Natural killer cell (primary cell): ENCODE data around the gene IFNA13. TPM values are rescaled to one million over a fixed set of nuclear protein-coding genes. Genes with fewer than 3 reads are reported as not detected.
"Not testable (repeated sequence)": the region's sequence is repeated elsewhere in the genome, so short reads cannot be mapped to it uniquely, and the experiment has no call there.

Experiments
- ATAC-seq, 3 donors: fragments of 150-1000 bp in 2 of 3; fragments of 200-7000 bp in 1 of 3; cut with Tn5 transposase; 1 replicate in 1 of 3; 2 replicates in 2 of 3; pipeline ENCODE4 v1.10.0; 2021; ENCODE audit warnings: mild to moderate bottlenecking in 2 of 3, moderate library complexity in 2 of 3
- DNase-seq, 2 donors: peaks; one replicate each; pipeline versions ENCODE4 v3.0.0 to v3.0.0-alpha.2; 2013 to 2021; ENCODE audit warnings: mixed read lengths in 1 of 2
- H3K27ac ChIP-seq: one replicate; pipeline ENCODE4 v1.5.1; 2013; ENCODE audit warnings: mild to moderate bottlenecking, low read length
- H3K27me3 ChIP-seq: one replicate; pipeline ENCODE4 v1.6.1; 2013; ENCODE audit warnings: low read length; ENCODE audit not compliant: control insufficient read depth, insufficient read depth
- H3K36me3 ChIP-seq: one replicate; pipeline ENCODE4 v1.6.1; 2013; ENCODE audit warnings: low read length; ENCODE audit not compliant: control insufficient read depth, insufficient read depth
- H3K4me1 ChIP-seq: one replicate; pipeline ENCODE4 v1.6.1; 2013; ENCODE audit warnings: low read length; ENCODE audit not compliant: control insufficient read depth, insufficient read depth
- H3K4me3 ChIP-seq: one replicate; pipeline ENCODE4 v1.5.1; 2013; ENCODE audit warnings: low read length
- H3K9me3 ChIP-seq: one replicate; pipeline ENCODE4 v1.6.1; 2013; ENCODE audit warnings: low read length; ENCODE audit not compliant: control insufficient read depth, insufficient read depth
- H3K27ac Mint-ChIP-seq, 2 donors: one replicate each; pipeline ENCODE4 v1.8.0; 2022; ENCODE audit warnings: mild to moderate bottlenecking in 2 of 2, mixed read lengths in 2 of 2, moderate library complexity in 1 of 2
- H3K27me3 Mint-ChIP-seq, 2 donors: one replicate each; pipeline ENCODE4 v1.8.0; 2022; ENCODE audit warnings: low read depth in 2 of 2, mixed read lengths in 2 of 2
- H3K36me3 Mint-ChIP-seq: one replicate; pipeline ENCODE4 v1.8.0; 2022; ENCODE audit warnings: mixed read lengths
- H3K4me1 Mint-ChIP-seq, 2 donors: one replicate each; pipeline ENCODE4 v1.8.0; 2022; ENCODE audit warnings: mixed read lengths in 2 of 2
- H3K4me3 Mint-ChIP-seq: one replicate; pipeline ENCODE4 v1.8.0; 2022; ENCODE audit warnings: mild to moderate bottlenecking, moderate library complexity, mixed read lengths
- H3K9me3 Mint-ChIP-seq, 2 donors: one replicate each; pipeline ENCODE4 v1.8.0; 2022; ENCODE audit warnings: mixed read lengths in 2 of 2
- WGBS: methylation state at CpG from one replicate; pipeline ENCODE4 v1.1.7; 2013; ENCODE audit warnings: missing lambda C conversion rate; ENCODE audit not compliant: insufficient coverage; 5-methylcytosine and 5-hydroxymethylcytosine counted together
- intact Hi-C: fragments of 100-400 bp; cut with micrococcal nuclease; formaldehyde crosslinking; loops from one replicate; pipeline ENCODE4 v1.14.2; 2022
- total RNA-seq, 4 donors: library from RNA; stranded (reverse); fragments of 120-200 nt in 1 of 4; gene quantifications; one replicate each; pipeline versions ENCODE4 v1.2.3 to v1.2.4, GENCODE V29; 2013 to 2022
- TF ChIP-seq, protein P1 (sequence below): fragments of 200-600 bp; IDR thresholded peaks from one replicate; pipeline ENCODE4 v1.8.0; 2022; ENCODE audit warnings: antibody characterized with exemption

Gene IFNA13
- total RNA-seq, 3 donors from 2014 or later (not counting 1 experiment from before 2014, with no cell fraction given), result not detected

DNA sequence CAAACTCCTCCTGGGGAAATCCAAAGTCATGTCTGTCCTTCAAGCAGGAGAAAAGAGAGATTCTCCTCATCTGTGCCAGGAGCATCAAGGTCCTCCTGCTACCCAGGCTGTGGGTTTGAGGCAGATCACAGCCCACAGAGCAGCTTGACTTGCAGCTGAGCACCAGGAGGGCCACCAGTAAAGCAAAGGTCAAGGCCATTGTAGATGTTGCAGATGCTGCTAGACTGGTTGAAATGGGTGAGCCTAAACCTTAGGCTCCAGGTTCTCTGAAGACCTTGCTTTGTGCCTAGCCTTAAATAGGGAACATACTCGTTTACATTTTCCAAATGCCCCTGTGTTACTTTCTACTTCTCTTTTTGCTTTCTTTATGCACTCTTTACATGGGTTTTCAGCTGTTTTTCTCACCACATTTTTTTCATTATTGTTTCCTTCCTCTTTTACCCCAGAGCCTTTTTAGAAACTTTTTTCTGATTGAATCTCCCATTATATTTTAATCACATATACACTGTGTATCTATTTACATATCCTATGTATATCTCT lies 17.3 kb upstream of the IFNA13 start, which contains the start of gene IFNA2:
Gene IFNA2 (minus strand): TSS at position 268 of the 540 bp plus-strand sequence. CDS start 69 bp downstream, at position 199.
- Mint-ChIP-seq H3K9me3 (no peaks in the 10 kb centered on the region), H3K27me3 (peaks cover 32 to 35% of the 10 kb centered on the region in 2 donors), H3K4me1 (peaks cover 5 to 15% of the 10 kb centered on the region in 2 donors), H3K27ac (no peak within 1 kb of the TSS), H3K36me3 (no peaks in the 10 kb centered on the region), H3K4me3 (no peak within 1 kb of the TSS)
- H3K4me3 ChIP-seq, result no peak within 1 kb of the TSS
- DNase-seq, result no peak
- peak in 1 of 3 donors; percentile 24 for ATAC-seq
- H3K4me1 ChIP-seq, result peaks cover 9% of the 10 kb centered on the region
- no peaks in the 10 kb centered on the region for H3K9me3 ChIP-seq
- WGBS, result 4% methylated on average over 1 of the region's 1 CpG
- TF ChIP-seq, protein P1, sequence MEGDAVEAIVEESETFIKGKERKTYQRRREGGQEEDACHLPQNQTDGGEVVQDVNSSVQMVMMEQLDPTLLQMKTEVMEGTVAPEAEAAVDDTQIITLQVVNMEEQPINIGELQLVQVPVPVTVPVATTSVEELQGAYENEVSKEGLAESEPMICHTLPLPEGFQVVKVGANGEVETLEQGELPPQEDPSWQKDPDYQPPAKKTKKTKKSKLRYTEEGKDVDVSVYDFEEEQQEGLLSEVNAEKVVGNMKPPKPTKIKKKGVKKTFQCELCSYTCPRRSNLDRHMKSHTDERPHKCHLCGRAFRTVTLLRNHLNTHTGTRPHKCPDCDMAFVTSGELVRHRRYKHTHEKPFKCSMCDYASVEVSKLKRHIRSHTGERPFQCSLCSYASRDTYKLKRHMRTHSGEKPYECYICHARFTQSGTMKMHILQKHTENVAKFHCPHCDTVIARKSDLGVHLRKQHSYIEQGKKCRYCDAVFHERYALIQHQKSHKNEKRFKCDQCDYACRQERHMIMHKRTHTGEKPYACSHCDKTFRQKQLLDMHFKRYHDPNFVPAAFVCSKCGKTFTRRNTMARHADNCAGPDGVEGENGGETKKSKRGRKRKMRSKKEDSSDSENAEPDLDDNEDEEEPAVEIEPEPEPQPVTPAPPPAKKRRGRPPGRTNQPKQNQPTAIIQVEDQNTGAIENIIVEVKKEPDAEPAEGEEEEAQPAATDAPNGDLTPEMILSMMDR, result no peak
- no peaks in the 10 kb centered on the region for H3K36me3 ChIP-seq
- no peak within 1 kb of the TSS for H3K27ac ChIP-seq
- intact Hi-C loops, result no loop called here
- peaks cover 20% of the 10 kb centered on the region for H3K27me3 ChIP-seq

DNA sequence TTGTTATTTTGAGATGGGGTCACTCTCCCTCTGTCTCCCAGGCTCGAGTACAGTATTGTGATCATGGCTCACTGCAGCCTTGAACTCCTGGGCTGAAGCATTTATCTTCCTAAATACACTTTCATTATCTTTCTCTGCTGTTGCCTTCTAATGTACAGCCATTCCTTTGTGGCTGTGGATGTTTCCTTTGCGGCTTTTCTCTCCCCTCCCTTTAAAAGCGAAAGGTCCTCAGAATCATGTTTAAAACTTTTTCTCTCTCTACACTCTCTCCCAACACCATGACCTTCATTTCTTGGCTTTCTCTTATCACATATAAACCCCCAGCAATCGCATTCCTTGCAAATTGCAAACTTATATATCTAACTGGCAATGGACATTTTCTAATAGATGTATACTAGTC lies 15.8 kb upstream of the IFNA13 start:
- peaks cover 30 to 35% of the 10 kb centered on the region in 2 donors for H3K27me3 Mint-ChIP-seq
- Histone ChIP-seq H3K27ac (no peak overlapping the region), H3K4me3 (no peak overlapping the region), H3K27me3 (peaks cover 14% of the 10 kb centered on the region), H3K9me3 (no peaks in the 10 kb centered on the region), H3K36me3 (no peaks in the 10 kb centered on the region), H3K4me1 (peaks cover 9% of the 10 kb centered on the region)
- WGBS, result 61% methylated on average over 3 of the region's 4 CpGs
- intact Hi-C loops, result no loop called here
- no peaks in the 10 kb centered on the region for H3K9me3 Mint-ChIP-seq
- H3K4me3 Mint-ChIP-seq, result no peak overlapping the region
- no peak for DNase-seq
- TF ChIP-seq, protein P1, result no peak
- H3K4me1 Mint-ChIP-seq, result peaks cover 5 to 15% of the 10 kb centered on the region in 2 donors
- H3K27ac Mint-ChIP-seq, result no peak overlapping the region
- H3K36me3 Mint-ChIP-seq, result no peaks in the 10 kb centered on the region
- ATAC-seq, result no peak

DNA sequence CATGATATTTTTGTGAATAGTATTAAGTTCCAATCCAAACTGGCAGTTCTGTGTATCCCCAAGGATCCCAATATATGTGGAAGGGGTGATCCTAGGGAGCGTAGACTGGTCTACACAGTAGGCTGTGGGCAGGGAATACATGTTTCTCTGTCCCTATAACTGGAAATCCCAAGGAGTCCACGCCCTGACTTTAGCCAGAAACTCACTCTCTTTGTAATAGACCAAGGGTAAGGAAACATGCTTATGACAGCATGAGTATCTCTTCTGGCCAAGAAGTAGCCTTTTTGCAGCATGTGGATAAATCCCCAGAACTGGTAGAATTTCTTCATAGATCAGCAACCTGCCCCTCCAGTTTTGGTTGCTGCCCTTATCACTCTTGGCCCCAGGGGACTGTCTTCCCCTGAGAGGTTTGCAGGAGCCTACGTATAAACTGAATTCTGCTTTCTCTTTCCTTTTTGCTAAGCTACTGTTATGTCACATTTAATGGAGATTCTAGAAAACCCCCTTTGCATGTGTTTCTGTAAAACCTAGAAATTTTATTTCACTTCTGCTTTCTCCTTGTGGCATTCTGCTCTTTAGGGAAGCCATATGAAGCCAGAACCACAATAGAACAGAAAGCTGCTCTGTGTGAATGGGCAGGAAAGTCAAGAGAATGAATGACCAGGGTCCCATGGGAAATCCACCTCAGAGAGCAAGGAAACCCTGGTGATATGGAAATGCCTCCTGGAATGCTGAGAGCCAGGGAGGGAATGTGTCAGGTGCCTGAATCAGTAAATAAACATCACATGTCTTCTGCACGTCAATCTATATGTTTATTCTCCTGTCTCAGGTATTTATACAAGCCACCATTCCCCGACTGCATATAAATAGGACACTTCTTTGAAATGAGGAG lies 13.8 kb upstream of the IFNA13 start:
- Histone ChIP-seq H3K27ac (no peak overlapping the region), H3K4me3 (no peak overlapping the region), H3K4me1 (peaks cover 9% of the 10 kb centered on the region), H3K36me3 (no peaks in the 10 kb centered on the region), H3K9me3 (no peaks in the 10 kb centered on the region), H3K27me3 (peaks cover 9% of the 10 kb centered on the region)
- no peak overlapping the region for H3K4me3 Mint-ChIP-seq
- peaks cover 5 to 15% of the 10 kb centered on the region in 2 donors for H3K4me1 Mint-ChIP-seq
- ATAC-seq, result peak; percentile 89 to 96 (median 93)
- peak in 1 of 2 donors; percentile 45 for DNase-seq
- H3K9me3 Mint-ChIP-seq, result no peaks in the 10 kb centered on the region
- TF ChIP-seq, protein P1, result no peak
- H3K36me3 Mint-ChIP-seq, result no peaks in the 10 kb centered on the region
- peaks cover 26 to 44% of the 10 kb centered on the region in 2 donors for H3K27me3 Mint-ChIP-seq
- intact Hi-C loops, result no loop called here
- H3K27ac Mint-ChIP-seq, result peak overlapping the region in 1 of 2 donors; percentile 21
- 56% methylated on average over 5 of the region's 5 CpGs for WGBS

DNA sequence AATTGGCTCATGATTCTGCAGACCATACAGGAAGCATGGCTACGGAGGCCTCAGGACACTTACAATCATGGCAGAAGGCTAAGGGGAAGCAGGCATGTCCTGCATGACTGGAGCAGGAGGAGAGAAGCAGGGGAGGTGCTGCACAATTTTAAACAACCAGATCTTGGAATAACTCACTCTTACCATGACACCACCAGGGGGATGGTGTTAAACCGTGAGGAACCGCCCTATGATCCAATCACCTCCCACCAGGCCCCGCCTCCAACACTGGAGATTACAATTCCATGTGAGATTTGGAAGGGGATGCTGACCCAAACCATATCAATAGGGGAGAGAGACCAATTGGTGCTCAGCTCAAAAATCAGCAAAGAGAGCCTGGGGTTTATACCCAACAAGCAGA lies 3.6 kb upstream of the IFNA13 start:
- H3K36me3 Mint-ChIP-seq, H3K27ac ChIP-seq, ATAC-seq, H3K36me3 ChIP-seq, H3K4me3 Mint-ChIP-seq, H3K4me1 Mint-ChIP-seq, H3K9me3 Mint-ChIP-seq, H3K27me3 ChIP-seq, H3K9me3 ChIP-seq, intact Hi-C loops, H3K4me3 ChIP-seq, H3K27ac Mint-ChIP-seq, DNase-seq, H3K4me1 ChIP-seq: not testable (repeated sequence)
- 89% methylated on average over 1 of the region's 4 CpGs for WGBS
- peaks cover 25 to 35% of the 10 kb centered on the region in 2 donors for H3K27me3 Mint-ChIP-seq

DNA sequence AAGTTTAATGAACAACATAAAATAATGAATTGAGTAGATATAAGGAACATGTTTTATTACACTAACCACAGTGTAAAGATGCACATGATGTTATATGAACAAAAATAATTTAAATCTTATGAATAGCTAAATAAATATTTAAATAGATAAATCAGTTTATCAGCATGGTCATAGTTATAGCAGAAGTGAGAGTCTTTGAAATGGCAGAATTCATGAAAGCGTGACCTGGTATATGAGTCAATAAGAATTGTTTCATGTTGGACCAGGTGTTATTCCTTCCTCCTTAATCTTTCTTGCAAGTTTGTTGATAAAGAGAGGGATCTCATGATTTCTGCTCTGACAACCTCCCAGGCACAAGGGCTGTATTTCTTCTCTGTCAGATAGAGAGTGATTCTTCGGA lies 688 bp downstream of the IFNA13 start:
- H3K9me3 ChIP-seq, H3K4me3 Mint-ChIP-seq, DNase-seq, H3K36me3 ChIP-seq, H3K4me3 ChIP-seq, H3K27ac ChIP-seq, H3K27me3 ChIP-seq, H3K9me3 Mint-ChIP-seq, ATAC-seq, H3K36me3 Mint-ChIP-seq, intact Hi-C loops, H3K4me1 Mint-ChIP-seq, H3K27ac Mint-ChIP-seq, H3K4me1 ChIP-seq: not testable (repeated sequence)
- WGBS, result no CpG with 5 or more reads among the region's 2 CpGs
- H3K27me3 Mint-ChIP-seq, result peaks cover 22 to 42% of the 10 kb centered on the region in 2 donors
